ENCODE measurements around the gene RPP40. TPM values are rescaled to one million over a fixed set of nuclear protein-coding genes. Genes with fewer than 3 reads are reported as not detected.

Gene RPP40
- total and polyA plus RNA-seq, 2 of the 8 experiments (the other 6 are each of a cell fraction or from before 2014, with no cell fraction given): 7.0 to 15.7 TPM

GRCh38 chr6:4957521-4958231 is 46.2 kb downstream of the RPP40 start (continued):
- TF ChIP-seq CHD7 (IDR thresholded peaks at IDR 0.05; ENCODE audit: insufficient replicate concordance, low read length): no peak
- TF ChIP-seq NRF1 (IDR thresholded peaks at IDR 0.05; ENCODE audit: low read depth, low read length): no peak
- peak; percentile 87 for TF ChIP-seq GTF2F1 (IDR thresholded peaks at IDR 0.05; ENCODE audit: borderline replicate concordance, low read depth, low read length)
- TF ChIP-seq POLR2AphosphoS5 (IDR thresholded peaks at IDR 0.05; ENCODE audit: low read depth, low read length): peak; percentile 58
- no peak for TF ChIP-seq SIRT6 (IDR thresholded peaks at IDR 0.05; ENCODE audit: low read length)
- no peak for TF ChIP-seq TBP (IDR thresholded peaks at IDR 0.05; ENCODE audit: low read depth, low read length)
- TF ChIP-seq TAF7 (optimal IDR thresholded peaks at IDR 0.05; ENCODE audit: borderline replicate concordance, low read depth, low read length): peak; percentile 36
- TF ChIP-seq MAX (IDR thresholded peaks at IDR 0.05): peak; percentile 88
- TF ChIP-seq E2F6 (IDR thresholded peaks at IDR 0.05): peak; percentile 77
- TF ChIP-seq KDM4A (IDR thresholded peaks at IDR 0.05; ENCODE audit: low read depth, low read length, severe bottlenecking): no peak
